A204.1 (cell line): ENCODE measurements around the gene B9D2.

Experiments
- FAIRE-seq: peaks from 2 replicates; lab custom pipeline; 2012; peaks lifted over from hg19 to GRCh38; lab: Jason Lieb, UNC

B9D2 gene

GRCh38 chr19:41308450-41309179, 55.3 kb downstream of the B9D2 start:
- FAIRE-seq = peak; percentile 6

- no peak for FAIRE-seq
Observed at GRCh38 chr19:41307954-41308449, 55.9 kb downstream of the B9D2 start.

DNA sequence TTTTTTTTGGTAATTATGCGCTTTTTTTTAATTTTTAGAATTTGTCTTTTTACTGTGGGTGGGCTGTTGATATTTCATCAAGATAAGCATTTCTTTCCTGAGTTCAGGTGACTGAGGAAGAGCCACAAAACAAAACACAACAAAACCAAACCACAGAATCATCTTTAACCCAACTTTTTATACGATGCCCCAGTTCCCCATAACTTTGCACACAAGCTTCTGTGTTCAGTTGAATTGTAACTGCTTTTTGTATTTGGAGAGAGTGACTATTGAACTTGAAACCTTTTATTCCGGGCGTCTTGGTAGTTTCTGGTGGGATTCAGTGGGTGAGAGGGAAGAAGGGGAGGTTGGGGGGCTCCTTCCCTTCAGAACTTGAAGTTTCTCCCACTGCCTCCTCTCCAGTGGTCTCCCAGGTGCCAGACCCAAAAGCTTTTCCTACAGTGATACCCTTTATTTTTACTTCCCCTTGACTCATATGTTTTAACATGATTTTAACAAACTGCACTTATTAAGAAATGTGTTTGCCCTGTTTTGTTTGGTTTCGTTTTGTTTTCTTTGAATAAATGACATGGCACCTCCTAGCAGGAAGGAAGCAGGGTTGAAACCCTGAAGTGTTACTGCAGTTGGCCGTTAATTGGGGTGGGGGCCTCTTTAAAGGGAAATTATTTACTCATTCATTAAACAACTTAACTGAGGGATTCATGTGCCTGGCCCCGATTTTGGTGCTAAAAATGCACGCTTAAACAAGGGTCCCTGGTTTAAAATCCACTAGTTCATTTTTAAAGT, 56.7 kb downstream of the B9D2 start:
- no peak for FAIRE-seq

DNA sequence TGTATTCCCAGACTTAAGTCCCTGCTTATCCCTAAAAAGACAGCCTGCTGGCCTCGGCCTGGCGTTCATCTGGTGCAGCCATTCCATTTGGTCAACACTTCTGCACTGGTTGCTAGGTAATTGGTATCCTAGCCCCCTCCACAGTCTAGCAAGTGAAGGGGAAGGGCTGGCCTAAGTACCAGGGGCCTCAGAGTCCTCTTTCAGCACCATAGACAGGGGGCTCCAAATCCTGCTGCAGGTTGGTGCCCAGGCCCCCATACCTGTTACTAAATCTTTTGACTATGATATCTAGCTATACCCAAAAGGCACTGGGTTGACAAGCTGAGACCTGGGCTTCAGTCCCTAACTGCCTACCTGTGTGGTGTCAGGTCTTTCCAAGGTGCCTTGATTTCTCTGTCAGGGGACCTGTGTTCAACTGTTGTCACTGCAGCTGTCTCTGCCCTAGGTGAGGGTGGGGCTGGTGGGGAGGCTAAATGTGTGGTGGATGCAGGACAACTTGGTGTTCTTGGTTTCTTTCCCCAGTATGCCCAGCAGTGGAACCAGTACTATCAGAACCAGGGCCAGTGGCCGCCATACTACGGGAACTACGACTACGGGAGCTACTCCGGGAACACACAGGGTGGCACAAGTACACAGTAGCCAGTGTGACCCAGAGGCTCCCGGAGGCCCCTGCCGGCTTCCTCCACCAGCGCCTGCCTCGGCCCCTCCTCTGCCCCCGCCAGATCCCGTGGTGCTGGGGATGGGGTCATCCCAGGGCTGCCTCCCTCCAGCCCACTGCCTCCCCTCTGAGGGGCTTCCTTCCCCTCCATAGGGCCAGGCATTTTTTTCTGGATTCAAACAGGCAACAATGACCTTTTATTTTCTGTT, 57.8 kb downstream of the B9D2 start:
- no peak for FAIRE-seq

DNA sequence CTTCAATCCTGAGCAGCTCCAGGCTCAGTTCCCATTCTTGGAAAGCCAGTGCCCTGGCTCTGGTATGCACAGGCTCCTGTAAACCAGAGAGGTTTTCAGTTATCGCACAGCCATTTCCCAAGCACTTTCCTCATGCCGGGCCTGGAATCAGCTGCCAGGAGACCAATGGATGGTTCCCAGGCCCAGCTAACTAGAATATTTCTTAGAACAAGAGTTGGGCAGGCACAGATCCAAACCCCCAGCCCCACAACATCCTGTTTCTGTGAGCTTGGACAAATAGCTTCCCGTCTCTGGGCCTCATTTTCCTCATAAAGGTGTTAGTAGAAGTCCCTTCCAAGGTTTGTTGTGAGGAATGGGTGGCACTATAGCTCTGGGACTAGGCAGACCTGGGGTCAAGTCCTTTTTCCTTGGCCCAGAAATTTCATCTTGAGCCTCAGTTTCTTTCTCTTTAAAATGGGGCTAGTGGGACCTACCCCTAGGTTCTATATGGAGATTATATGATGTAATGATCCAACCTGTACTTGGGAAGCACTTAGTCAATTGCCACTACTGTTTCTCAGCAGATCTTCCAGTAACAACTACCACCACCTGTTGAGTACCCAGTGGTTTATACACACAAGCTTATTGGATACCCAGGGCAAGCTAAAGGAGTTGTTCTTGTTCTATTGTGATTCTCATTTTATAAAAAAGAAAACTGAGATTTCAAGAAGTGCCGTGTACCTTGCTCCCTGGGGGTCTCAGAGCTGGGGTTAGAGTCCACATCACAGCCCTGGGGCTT, 59.1 kb downstream of the B9D2 start:
- no peak for FAIRE-seq
